Stomach (tissue), 9 donors: ENCODE results near the gene DYTN. TPM values are rescaled to one million over a fixed set of nuclear protein-coding genes. Genes with fewer than 3 reads are reported as not detected.
"Not testable (repeated sequence)": the region's sequence is repeated elsewhere in the genome, so short reads cannot be mapped to it uniquely, and the experiment has no call there.

ENCODE experiments used
- DNase-seq, 2 donors: peaks; one replicate each; pipeline versions ENCODE4 v3.0.0 to v3.0.0-alpha.2; 2013 to 2019
- H3K27ac ChIP-seq, 5 donors: fragments of 200-600 bp in 4 of 5; sonication (generic) in 4 of 5; one replicate each; pipeline ENCODE4 v1.5.1; 2013 to 2019; ENCODE audit warnings: mild to moderate bottlenecking in 1 of 5, moderate library complexity in 1 of 5
- H3K27me3 ChIP-seq, 3 donors: fragments of 200-600 bp; sonication (generic); one replicate each; pipeline ENCODE4 v1.5.1; 2017 to 2019; ENCODE audit warnings: mixed run types in 1 of 3
- H3K36me3 ChIP-seq, 4 donors: fragments of 200-600 bp; sonication (generic); 1 replicate in 3 of 4; 2 replicates in 1 of 4; pipeline ENCODE4 v1.5.1; 2016 to 2019
- H3K4me1 ChIP-seq, 4 donors: fragments of 200-600 bp; sonication (generic); one replicate each; pipeline ENCODE4 v1.5.1; 2016 to 2019
- H3K4me3 ChIP-seq, 4 donors: fragments of 200-600 bp; sonication (generic) in 3 of 4; one replicate each; pipeline ENCODE4 v1.5.1; 2016 to 2019; ENCODE audit warnings: mild to moderate bottlenecking in 1 of 4
- H3K9me3 ChIP-seq, 4 donors: fragments of 200-600 bp; sonication (generic); one replicate each; pipeline ENCODE4 v1.5.1; 2016 to 2019
- CTCF ChIP-seq, 7 experiments: fragments of 450-650 bp in 4 of 7; fragments of 200-600 bp in 3 of 7; sonication (generic) in 3 of 7; IDR thresholded peaks; one replicate each; pipeline ENCODE4 v1.5.1; 2016 to 2019; ENCODE audit warnings: antibody characterized with exemption in 7 of 7, control low read depth in 2 of 7, mild to moderate bottlenecking in 1 of 7
- EP300 ChIP-seq: sonication (generic); formaldehyde crosslinking; IDR thresholded peaks from one replicate; pipeline ENCODE4 v1.6.1; 2017; ENCODE audit warnings: antibody characterized with exemption
- POLR2A ChIP-seq, 4 donors: fragments of 450-650 bp; IDR thresholded peaks; one replicate each; pipeline ENCODE4 v1.6.1; 2016; ENCODE audit warnings: antibody characterized with exemption in 4 of 4, control low read depth in 2 of 4, mild to moderate bottlenecking in 1 of 4, moderate library complexity in 1 of 4
- POLR2AphosphoS5 ChIP-seq, 3 donors: sonication (generic); formaldehyde crosslinking; IDR thresholded peaks; one replicate each; pipeline ENCODE4 v1.6.1; 2016; ENCODE audit warnings: antibody characterized with exemption in 3 of 3
- WGBS, 5 donors: extraction: QIAGEN DNeasy Blood & Tissue Kit in 3 of 5; methylation state at CpG; one replicate each; pipeline versions ENCODE4 v1.1.5 to v1.1.7; 2013 to 2018; 5-methylcytosine and 5-hydroxymethylcytosine counted together
- intact Hi-C: fragments of 100-400 bp; cut with DNase I; formaldehyde crosslinking; loops from one replicate; pipeline ENCODE4 v1.15.1; 2023; ENCODE audit warnings: low total_unique reads
- polyA plus RNA-seq, 3 donors: library from polyadenylated mRNA; stranded (reverse); fragments of 200-250 nt; gene quantifications; one replicate each; pipeline ENCODE4 v1.2.3, GENCODE V29; 2013
- total RNA-seq, 5 donors: library from RNA; depleted of rRNA; stranded (reverse); fragments of >200 nt; gene quantifications; one replicate each; pipeline versions ENCODE4 v1.1.0 to v1.2.3, GENCODE V29; 2014 to 2016
- donor health status: healthy with polysubstance abuse.
- donor health status: Bipolar disorder and iron deficiency.
- donor health status: healthy.

Gene DYTN
- total and polyA plus RNA-seq, 8 donors, result not detected

GRCh38 chr2:206721256-206721920, 3.2 kb upstream of the DYTN start:
- Histone ChIP-seq H3K4me3 (no peak overlapping the region), H3K9me3 (no peaks in the 10 kb centered on the region), H3K4me1 (no peaks in the 10 kb centered on the region), H3K27ac (no peak overlapping the region), H3K36me3 (no peaks in the 10 kb centered on the region), H3K27me3 (no peaks in the 10 kb centered on the region)
- 78 to 85% (median 82%) methylated on average over 4 of the region's 4 CpGs for WGBS, 5 donors
- TF ChIP-seq CTCF (IDR thresholded peaks at IDR 0.05) (no peak), EP300 (no peak), POLR2AphosphoS5 (IDR thresholded peaks at IDR 0.05) (no peak), POLR2A (IDR thresholded peaks at IDR 0.05) (no peak)
- intact Hi-C loops, result no loop called here
- no peak for DNase-seq

- Histone ChIP-seq H3K36me3 (no peaks in the 10 kb centered on the region), H3K27me3 (no peaks in the 10 kb centered on the region), H3K27ac (no peak overlapping the region), H3K4me3 (no peak overlapping the region), H3K9me3 (no peaks in the 10 kb centered on the region), H3K4me1 (no peaks in the 10 kb centered on the region)
- TF ChIP-seq POLR2A (IDR thresholded peaks at IDR 0.05) (no peak), EP300 (no peak), CTCF (IDR thresholded peaks at IDR 0.05) (no peak)
- 63 to 85% (median 81%) methylated on average over 3 of the region's 3 CpGs for WGBS, 5 donors
- intact Hi-C loops, result no loop called here
- peak in 1 of 2 donors; percentile 29 for DNase-seq
Measured at GRCh38 chr2:206716623-206717022, 1.6 kb downstream of the DYTN start.

GRCh38 chr2:206715183-206715582, 3.0 kb downstream of the DYTN start:
- H3K27ac ChIP-seq, intact Hi-C loops, DNase-seq, H3K36me3 ChIP-seq, H3K4me1 ChIP-seq, H3K4me3 ChIP-seq, H3K27me3 ChIP-seq, H3K9me3 ChIP-seq: not testable (repeated sequence)
- WGBS, 5 donors, result 58 to 69% (median 59%) methylated on average over 4 of the region's 4 CpGs

- H3K9me3 ChIP-seq, result no peaks in the 10 kb centered on the region
- no peaks in the 10 kb centered on the region for H3K4me1 ChIP-seq
- no peak overlapping the region for H3K27ac ChIP-seq
- intact Hi-C loops, result no loop called here
- no peak overlapping the region for H3K4me3 ChIP-seq
- no peaks in the 10 kb centered on the region for H3K36me3 ChIP-seq
- H3K27me3 ChIP-seq, result no peaks in the 10 kb centered on the region
- WGBS, 5 donors, result 61 to 74% (median 69%) methylated on average over 4 of the region's 4 CpGs
- TF ChIP-seq CTCF (IDR thresholded peaks at IDR 0.05) (no peak), POLR2A (IDR thresholded peaks at IDR 0.05) (no peak), POLR2AphosphoS5 (IDR thresholded peaks at IDR 0.05) (no peak), EP300 (no peak)
- DNase-seq, result peak in 1 of 2 donors; percentile 5
Measured at GRCh38 chr2:206713746-206714145, 4.5 kb downstream of the DYTN start.

- intact Hi-C loops, result no loop called here
- H3K27ac ChIP-seq, result no peak overlapping the region
- TF ChIP-seq POLR2AphosphoS5 (IDR thresholded peaks at IDR 0.05), result no peak
- no peak for TF ChIP-seq POLR2A (IDR thresholded peaks at IDR 0.05)
- TF ChIP-seq EP300, result no peak
- H3K4me1 ChIP-seq, result no peaks in the 10 kb centered on the region
- no peak overlapping the region for H3K4me3 ChIP-seq
- H3K27me3 ChIP-seq, result no peaks in the 10 kb centered on the region
- WGBS, 5 donors, result 29 to 51% (median 36%) methylated on average over 5 of the region's 5 CpGs
- DNase-seq, result no peak
- H3K36me3 ChIP-seq, result no peaks in the 10 kb centered on the region
- no peaks in the 10 kb centered on the region for H3K9me3 ChIP-seq
Measured at GRCh38 chr2:206708286-206708685, 9.9 kb downstream of the DYTN start.
